Measurements from ENCODE around the gene HEATR5A.

DNA sequence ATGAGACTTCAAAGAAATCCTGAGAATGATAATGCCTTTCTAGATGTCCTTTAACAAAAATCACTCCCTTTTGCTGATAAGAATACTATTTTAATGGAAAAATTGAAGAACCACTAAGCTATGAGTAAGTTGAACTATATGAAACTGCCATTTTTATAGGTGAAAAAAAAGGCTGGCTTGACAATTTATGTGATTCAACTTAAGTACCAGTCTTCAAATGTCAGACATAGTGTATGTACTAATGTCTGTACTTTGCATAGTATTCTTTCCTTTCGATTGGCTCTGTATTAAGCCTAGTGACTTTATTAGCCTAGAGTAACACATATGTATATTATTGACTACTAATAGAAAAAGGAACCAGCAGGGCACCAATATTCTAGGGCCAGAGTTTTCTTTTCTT, 11.9 kb downstream of the HEATR5A start:
- TF ChIP-seq POLR2A (IDR thresholded peaks at IDR 0.05) (no peak), EP300 (IDR thresholded peaks at IDR 0.05; ENCODE audit: low read depth) (no peak)
- TF ChIP-seq, protein P1, sequence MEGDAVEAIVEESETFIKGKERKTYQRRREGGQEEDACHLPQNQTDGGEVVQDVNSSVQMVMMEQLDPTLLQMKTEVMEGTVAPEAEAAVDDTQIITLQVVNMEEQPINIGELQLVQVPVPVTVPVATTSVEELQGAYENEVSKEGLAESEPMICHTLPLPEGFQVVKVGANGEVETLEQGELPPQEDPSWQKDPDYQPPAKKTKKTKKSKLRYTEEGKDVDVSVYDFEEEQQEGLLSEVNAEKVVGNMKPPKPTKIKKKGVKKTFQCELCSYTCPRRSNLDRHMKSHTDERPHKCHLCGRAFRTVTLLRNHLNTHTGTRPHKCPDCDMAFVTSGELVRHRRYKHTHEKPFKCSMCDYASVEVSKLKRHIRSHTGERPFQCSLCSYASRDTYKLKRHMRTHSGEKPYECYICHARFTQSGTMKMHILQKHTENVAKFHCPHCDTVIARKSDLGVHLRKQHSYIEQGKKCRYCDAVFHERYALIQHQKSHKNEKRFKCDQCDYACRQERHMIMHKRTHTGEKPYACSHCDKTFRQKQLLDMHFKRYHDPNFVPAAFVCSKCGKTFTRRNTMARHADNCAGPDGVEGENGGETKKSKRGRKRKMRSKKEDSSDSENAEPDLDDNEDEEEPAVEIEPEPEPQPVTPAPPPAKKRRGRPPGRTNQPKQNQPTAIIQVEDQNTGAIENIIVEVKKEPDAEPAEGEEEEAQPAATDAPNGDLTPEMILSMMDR (IDR thresholded peaks at IDR 0.05), result no peak

Measured in transverse colon (tissue), 3 donors.